Measurements from ENCODE around the gene UVSSA.

DNA sequence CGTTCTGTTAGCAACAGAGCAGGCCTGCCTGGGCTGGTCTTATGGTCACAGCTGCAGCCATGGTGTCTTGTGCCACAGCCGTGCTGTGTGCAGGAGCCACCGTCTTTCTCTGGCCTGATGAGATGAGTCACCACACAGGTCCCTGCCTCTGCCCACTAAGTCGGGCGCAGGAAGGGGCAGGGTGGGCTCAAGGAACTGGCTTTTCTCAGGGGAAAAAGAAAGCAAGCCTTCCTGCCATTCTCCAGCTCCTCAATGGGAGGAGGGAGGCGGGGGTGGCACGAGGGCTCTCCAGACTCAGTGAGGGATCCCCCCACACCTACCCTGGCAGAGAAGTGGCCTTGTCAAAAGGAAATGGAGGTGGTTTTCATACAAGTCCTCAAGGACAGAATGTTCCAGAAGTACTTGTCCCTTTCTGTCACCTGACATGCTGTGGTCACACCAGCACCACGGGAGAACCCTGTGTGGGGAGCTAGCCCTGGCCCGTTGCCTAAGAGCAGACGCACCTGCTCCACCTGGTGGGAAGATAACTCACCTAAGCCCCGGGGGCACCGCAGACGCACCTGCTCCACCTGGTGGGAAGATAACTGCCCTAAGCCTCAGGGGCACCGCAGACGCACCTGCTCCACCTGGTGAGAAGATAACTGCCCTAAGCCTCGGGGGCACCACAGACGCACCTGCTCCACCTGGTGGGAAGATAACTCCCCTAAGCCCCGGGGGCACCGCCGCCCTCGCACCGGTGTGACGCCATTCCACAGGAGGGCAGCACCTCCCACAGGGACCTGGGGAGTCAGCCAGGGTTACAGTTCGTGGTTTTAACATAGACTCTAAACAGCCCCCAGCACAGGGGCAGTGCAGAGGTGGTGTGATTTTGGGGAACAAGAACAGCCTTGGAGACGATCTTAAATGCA is 18.5 kb downstream of the UVSSA start:
- TF ChIP-seq CTCF (IDR thresholded peaks at IDR 0.05) (peak; percentile 16; the same call in 1 of the 2 replicates), ZFX (IDR thresholded peaks at IDR 0.05; ENCODE audit: borderline replicate concordance) (no peak)
